Measurements from ENCODE around the gene C1orf52. TPM values are rescaled to one million over a fixed set of nuclear protein-coding genes. Genes with fewer than 3 reads are reported as not detected.

C1orf52 gene
- total RNA-seq = 25.8 TPM

DNA sequence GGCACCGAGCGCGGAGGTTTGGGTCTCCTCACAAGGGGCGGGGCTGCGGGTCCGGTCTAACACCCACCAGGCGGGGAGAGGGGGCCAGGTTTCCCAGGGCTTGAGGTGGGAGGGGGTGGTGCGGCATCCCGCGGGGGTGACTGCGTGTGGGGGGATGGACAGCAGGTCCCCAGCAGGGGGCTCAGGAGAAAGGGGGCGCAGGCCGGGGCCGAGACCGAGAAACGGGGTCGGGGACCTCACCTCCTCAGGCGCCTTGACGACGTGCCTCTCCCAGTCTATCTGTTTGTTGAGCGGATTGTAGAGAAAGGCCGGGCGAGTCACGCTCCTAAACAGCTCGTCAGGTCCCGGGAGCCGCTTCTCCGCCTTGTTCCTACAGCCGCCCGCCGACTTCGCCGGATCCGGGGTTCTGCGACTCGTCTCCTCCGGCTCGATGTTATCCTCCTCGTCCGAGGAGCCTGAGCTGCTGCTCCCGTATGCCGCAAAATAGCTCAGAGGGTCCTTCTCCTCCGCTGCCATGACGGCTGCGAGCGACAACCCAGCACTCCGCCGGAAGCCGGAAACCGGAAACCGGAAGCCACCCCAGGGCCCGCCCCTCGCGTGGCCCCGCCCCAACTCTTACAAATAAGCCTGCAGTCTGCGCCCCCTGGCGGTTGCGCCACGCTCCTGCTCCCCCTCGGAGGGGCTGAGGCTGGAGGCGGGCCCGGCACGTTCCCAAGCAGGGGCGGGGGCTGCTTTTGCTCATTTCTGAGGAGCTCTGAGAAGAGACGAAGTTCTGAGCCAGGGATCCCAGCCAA is at the start of gene C1orf52:
Gene C1orf52 (minus strand): TSS at position 545 of the 794 bp plus-strand sequence. CDS start 29 bp downstream, at position 516.

DNA sequence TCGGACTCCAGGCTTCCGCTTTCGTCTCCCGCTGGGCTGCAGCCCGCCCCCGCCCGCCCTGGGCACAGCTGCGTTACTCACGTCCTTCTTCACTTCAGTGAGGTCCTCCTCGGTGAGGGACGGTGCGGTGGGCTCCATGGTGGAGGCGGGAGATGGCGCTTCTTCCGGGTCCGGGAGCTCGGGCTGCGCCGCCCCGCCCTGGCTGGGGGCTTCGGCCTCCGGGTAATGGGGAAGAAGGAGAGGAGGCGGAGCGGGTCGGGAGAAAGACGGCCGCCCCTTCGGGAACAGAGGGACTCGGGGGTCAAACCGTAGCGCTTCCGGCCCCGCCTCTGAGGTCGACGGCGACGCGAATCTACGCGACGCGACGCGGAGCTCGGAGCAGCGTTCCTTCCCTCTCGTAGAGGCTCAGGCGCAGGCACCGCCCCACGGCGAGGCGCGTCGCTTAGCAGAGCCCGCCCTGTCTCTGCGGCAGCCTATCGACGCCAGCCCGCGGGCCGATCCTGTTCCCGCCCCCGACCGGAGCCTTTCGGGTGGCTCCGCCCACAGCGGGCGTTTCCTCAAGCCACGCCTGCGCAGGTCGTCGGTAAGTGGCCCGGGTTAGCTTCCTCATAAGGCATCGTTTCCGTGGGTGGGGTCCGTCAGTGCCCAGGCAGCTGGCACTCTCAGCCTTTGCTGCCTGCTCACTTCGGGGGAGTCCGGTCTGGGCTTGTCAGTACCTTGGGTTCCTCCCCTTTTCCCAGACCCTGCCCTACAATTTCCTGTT is 16.9 kb upstream of the C1orf52 start, which contains the start of gene BCL10:
Gene BCL10 (minus strand): TSS at position 418 of the 763 bp plus-strand sequence. CDS start 280 bp downstream, at position 138.

DNA sequence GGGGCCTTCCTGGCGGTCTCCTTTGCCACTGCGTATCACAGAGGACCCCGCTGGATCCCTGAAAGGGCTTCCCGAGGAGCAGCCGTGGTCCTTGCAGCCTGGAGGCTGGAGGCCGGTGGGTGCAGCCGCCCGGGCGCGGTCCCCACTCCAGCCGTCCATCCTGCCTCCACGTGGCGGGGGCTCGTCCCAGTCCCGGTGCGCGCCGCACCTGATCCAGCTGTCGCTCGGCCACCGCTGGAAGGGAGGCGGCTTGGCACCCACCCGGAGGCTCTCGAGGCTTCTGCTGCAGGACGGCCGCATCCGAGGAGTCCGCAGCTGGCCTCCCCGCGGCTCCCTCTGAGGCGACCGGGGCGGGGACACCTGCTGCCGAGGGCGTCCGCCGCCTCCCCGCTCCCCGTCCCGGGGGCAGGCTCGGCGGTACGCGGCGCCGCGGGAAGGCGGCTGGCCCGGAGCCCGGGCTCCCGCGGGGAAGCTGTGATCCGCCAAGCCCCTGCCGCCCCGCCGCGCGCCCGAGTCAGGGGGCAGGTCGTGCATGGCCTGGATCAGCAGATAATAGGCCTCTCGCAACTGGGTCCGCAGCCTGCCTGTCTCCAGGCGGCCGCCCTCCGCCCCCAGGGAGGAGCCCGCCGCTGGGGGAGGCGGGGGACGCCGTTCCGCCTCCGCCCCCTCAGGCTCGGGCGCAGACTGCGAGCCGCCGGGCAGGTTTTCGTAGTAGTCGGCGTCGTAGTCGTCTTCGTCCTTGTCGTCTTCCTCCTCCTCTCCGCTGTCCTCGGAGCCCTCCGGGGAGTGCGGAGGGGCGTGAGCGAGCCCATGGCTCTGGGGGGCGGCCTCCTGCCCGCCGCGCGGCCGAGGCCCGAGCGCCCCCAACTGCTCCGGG is 58.8 kb downstream of the C1orf52 start, which contains the start of gene SYDE2:
Gene SYDE2 (minus strand): TSS at position 554 of the 877 bp plus-strand sequence. CDS start 20 bp downstream, at position 534.

Other genes starting within 250 kb of the C1orf52 start
- 3.0 TPM for gene MCOLN3, start 211.2 kb downstream of the C1orf52 start, total RNA-seq
- 25.1 TPM for gene SYDE2, start 58.6 kb downstream of the C1orf52 start, total RNA-seq
- gene BCL10, start 17.0 kb upstream of the C1orf52 start, total RNA-seq = 20.4 TPM
- gene DDAH1, start 205.5 kb upstream of the C1orf52 start, total RNA-seq = 47.2 TPM

All from camera-type eye (tissue), 1 donor.